ENCODE results near the gene TEN1. TPM values are rescaled to one million over a fixed set of nuclear protein-coding genes. Genes with fewer than 3 reads are reported as not detected.

TEN1 gene
- total RNA-seq, 1 experiment from 2014 or later, result 19.3 TPM

DNA sequence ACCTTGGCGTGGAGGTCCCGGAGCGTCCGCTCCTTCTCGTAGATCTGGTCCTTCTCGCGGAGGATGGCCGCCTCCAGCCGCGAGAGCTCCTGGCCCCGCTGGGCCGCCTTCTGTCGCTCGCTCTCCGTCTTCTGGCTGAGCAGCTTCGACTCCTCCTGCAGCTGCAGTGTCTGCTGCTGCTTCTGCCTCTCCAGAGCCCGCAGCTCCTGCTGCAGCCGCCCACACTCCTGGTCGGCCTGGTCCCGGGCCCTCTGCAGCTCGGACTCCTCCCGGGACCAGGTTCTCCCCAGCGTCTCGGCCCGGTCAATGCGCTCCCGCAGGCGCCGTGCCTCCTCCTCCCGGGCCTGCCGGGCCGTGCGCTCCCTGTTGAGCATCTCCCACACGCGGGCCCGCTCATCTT is 29.2 kb downstream of the TEN1 start:
- no peaks in the 10 kb centered on the region for H3K9me3 ChIP-seq (ENCODE audit: control insufficient read depth, low read depth, low read length)
- WGBS (ENCODE audit: extremely low coverage, insufficient read length, low lambda C conversion rate), result no CpG with 5 or more reads among the region's 36 CpGs

More for the DNA sequence above, 29.2 kb downstream of the TEN1 start:
- Histone ChIP-seq H4K91ac (ENCODE audit: insufficient read length, low read depth, low read length) (no peak overlapping the region), H3K4me2 (ENCODE audit: insufficient read depth, insufficient read length, low read length) (no peak overlapping the region), H3K9ac (ENCODE audit: extremely low read depth, insufficient read length, low read length) (no peak overlapping the region), H3K23me2 (ENCODE audit: insufficient read length, low read depth, low read length, poor library complexity, severe bottlenecking) (no peaks in the 10 kb centered on the region), H4K20me1 (ENCODE audit: control insufficient read depth, insufficient read depth, insufficient read length) (no peaks in the 10 kb centered on the region), H4K8ac (replicated peaks; ENCODE audit: insufficient read length, low read depth, low read length) (no peak overlapping the region), H3K79me2 (ENCODE audit: insufficient read depth, low read length) (no peaks in the 10 kb centered on the region), H3K27me3 (ENCODE audit: insufficient read depth, low read length) (no peaks in the 10 kb centered on the region), H3T11ph (ENCODE audit: low read length) (no peak overlapping the region), H3K27ac (ENCODE audit: insufficient read length, low read depth, low read length) (no peak overlapping the region), H3K14ac (ENCODE audit: insufficient read depth, low read length) (no peak overlapping the region), H2BK20ac (ENCODE audit: low read depth, low read length, poor library complexity, severe bottlenecking) (no peak overlapping the region), H3K4ac (ENCODE audit: low read depth, low read length) (no peak overlapping the region), H2BK15ac (ENCODE audit: low read depth, low read length) (no peak overlapping the region), H3K23ac (ENCODE audit: insufficient read length, low read depth, low read length) (no peak overlapping the region), H3K4me1 (ENCODE audit: insufficient read depth, low read length) (no peaks in the 10 kb centered on the region), H4K5ac (ENCODE audit: insufficient read length, low read depth, low read length) (no peak overlapping the region), H2AK5ac (ENCODE audit: insufficient read length, low read length) (no peak overlapping the region), H3K79me1 (ENCODE audit: insufficient read depth, low read depth, low read length, poor library complexity, severe bottlenecking) (no peaks in the 10 kb centered on the region), H3K18ac (ENCODE audit: insufficient read length, low read depth, low read length) (no peak overlapping the region), H2BK120ac (ENCODE audit: low read depth, low read length, poor library complexity, severe bottlenecking) (no peak overlapping the region), H2BK5ac (ENCODE audit: insufficient read length, low read length) (no peak overlapping the region), H2BK12ac (ENCODE audit: insufficient read length, low read depth, low read length) (no peak overlapping the region), H3K56ac (ENCODE audit: insufficient read length, low read depth, low read length) (no peak overlapping the region), H2AFZ (ENCODE audit: low read length) (no peak overlapping the region)
- Mint-ChIP-seq H3K36me3 (ENCODE audit: insufficient read depth in 1 of 3, low read depth in 3 of 3) (peaks cover 2 to 15% (median 9%) of the 10 kb centered on the region in 3 experiments; a peak in 6 of 7 replicates), H3K4me1 (peaks cover 2 to 5% of the 10 kb centered on the region in 2 experiments), H3K27ac (no peak overlapping the region; a peak in 1 of 7 replicates), H3K27me3 (ENCODE audit: low read depth) (peaks cover 4% of the 10 kb centered on the region), H3K4me3 (no peak overlapping the region), H3K9me3 (peaks cover 0 to 2% of the 10 kb centered on the region in 2 experiments; a peak in 3 of 5 replicates)
- TF ChIP-seq, protein P1, sequence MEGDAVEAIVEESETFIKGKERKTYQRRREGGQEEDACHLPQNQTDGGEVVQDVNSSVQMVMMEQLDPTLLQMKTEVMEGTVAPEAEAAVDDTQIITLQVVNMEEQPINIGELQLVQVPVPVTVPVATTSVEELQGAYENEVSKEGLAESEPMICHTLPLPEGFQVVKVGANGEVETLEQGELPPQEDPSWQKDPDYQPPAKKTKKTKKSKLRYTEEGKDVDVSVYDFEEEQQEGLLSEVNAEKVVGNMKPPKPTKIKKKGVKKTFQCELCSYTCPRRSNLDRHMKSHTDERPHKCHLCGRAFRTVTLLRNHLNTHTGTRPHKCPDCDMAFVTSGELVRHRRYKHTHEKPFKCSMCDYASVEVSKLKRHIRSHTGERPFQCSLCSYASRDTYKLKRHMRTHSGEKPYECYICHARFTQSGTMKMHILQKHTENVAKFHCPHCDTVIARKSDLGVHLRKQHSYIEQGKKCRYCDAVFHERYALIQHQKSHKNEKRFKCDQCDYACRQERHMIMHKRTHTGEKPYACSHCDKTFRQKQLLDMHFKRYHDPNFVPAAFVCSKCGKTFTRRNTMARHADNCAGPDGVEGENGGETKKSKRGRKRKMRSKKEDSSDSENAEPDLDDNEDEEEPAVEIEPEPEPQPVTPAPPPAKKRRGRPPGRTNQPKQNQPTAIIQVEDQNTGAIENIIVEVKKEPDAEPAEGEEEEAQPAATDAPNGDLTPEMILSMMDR (conservative IDR thresholded peaks at IDR 0.05), result no peak
- DNase-seq, result no peak

Measured in H9 (cell line).